GF-D8 (cell line): Measurements from ENCODE around the gene HOXB8.

ENCODE experiments used
- DNase-seq: peaks from one replicate; lab custom pipeline; 2025; lab: John Stamatoyannopoulos, UW

Gene HOXB8

GRCh38 chr17:48567646-48568354 lies 47.3 kb downstream of the HOXB8 start:
- no peak for DNase-seq

GRCh38 chr17:48567209-48567608 lies 47.9 kb downstream of the HOXB8 start:
- DNase-seq = no peak

DNA sequence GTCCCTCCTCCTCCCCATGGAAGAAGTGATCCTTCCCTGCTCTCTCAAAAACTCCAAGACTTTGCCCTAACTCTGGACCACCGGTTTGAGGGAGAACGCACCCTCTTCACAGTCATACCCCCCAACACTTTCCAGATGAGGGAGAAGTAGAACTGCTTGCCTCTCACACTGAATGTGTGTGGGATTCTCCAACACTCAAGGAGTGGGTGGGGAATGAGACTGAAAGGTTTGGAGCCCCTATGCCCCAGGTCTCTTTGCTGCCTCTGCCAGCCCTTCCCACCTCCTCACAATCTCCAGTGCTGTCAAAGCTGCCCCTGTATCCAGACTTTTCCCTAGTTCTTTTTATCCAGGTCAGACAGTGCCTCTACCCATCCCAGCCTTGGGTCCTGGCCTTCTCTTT lies 48.4 kb downstream of the HOXB8 start:
- DNase-seq = no peak

DNA sequence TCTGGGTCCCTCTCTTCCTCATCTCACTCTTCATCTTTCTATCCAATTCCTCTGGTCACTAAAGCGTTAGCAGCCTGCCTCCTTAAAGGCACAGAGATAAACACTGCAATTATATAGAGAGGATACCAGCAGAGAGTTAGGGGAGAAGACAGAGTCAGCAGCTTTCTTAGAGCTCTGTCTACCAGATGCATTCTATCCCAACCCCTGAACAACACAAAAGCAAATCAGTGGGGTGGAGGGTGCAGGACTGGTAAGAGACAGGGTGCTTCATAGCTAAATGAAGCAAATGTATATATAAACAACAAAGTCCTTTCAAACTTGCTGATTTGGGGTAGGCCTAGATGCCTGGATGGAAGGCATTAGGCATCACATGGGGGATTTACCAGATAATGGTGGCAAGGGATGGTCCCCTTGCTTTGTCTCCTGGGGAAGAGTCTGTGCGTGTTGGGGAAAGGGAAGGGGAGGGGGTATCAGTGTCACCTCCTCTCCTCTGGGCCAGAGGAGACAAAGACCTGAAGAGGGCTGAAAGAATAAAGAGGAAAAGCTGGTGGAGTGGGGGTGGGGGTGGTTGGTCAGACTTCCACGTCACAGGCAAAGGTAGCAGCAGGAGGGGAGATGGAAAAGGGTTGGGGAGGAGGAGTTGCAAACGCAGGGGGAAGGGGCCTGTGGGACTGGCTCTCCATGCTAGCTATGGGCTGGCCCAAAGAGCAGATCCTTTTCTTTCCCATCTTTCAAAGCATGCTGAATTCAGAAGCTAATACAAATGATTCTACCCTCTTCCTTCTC lies 49.0 kb downstream of the HOXB8 start:
- no peak for DNase-seq

GRCh38 chr17:48565022-48565554 lies 50.0 kb downstream of the HOXB8 start:
- no peak for DNase-seq

GRCh38 chr17:48564188-48565021 lies 50.7 kb downstream of the HOXB8 start:
- no peak for DNase-seq

GRCh38 chr17:48563867-48564187 lies 51.3 kb downstream of the HOXB8 start:
- no peak for DNase-seq

DNA sequence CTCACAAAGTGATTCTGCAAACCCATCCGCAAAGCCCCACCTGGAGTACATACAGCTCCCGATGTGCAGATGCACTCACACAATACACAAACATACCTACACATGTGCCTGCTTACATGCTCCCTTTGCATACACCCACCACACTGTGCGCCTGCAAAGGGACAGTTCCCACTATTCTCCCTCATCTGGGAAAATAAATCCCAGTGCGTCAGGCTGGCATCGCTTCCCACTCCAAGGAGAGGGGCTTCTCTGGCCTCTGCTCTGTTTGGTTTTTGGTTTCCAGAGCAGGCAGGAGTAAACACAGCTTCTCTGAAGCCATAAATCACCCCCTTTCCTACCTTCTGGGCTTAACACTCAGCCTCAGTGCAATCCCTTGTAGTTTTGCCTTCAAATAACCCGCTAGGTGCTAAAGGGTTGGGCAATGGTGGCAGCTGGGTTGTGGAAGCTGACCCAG lies 51.7 kb downstream of the HOXB8 start:
- DNase-seq = no peak

DNA sequence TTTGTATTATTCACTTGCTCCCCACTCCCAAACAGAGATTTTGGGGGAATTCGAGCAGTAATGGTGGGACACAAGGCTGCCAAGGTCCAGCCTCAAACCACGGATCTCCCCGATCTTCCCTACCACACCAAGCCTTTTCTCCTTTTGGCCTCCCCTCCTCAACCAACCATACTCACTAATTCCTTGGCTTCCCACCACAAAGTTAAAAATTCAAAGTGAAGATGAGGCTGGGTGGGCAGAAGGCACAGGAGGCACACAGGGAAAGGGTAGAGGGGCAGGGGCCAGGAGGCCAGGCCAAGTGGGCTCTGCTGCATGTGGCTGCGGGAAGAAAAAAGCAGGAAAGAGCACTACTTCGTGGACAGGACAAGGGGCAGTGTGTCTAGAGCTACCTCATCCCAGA lies 52.2 kb downstream of the HOXB8 start:
- no peak for DNase-seq
